H1 (cell line): ENCODE measurements around the gene STK32C. TPM values are rescaled to one million over a fixed set of nuclear protein-coding genes. Genes with fewer than 3 reads are reported as not detected.

Experiments used
- ASH2L ChIP-seq: fragments of 200-600, 300-600 bp; sonication (generic); IDR thresholded peaks from one replicate; pipeline ENCODE4 v1.7.1; 2017; ENCODE audit warnings: low read length
- BACH1 ChIP-seq: IDR thresholded peaks from 2 replicates; pipeline ENCODE4 v1.6.1; 2012; ENCODE audit warnings: low read length, improper control_type of control experiment
- CREB1 ChIP-seq: IDR thresholded peaks from 2 replicates; pipeline ENCODE4 v1.6.1; 2012; ENCODE audit warnings: inconsistent platforms
- HDAC6 ChIP-seq: IDR thresholded peaks from one replicate; pipeline ENCODE4 v1.7.1; 2012; ENCODE audit warnings: low read depth, mild to moderate bottlenecking, inconsistent platforms, low read length, moderate library complexity
- RAD21 ChIP-seq, 2 experiments: IDR thresholded peaks in 1 of 2; conservative IDR thresholded peaks in 1 of 2; 2 replicates each; pipeline ENCODE4 v1.6.1; 2011; ENCODE audit warnings: low read depth in 2 of 2, low read length in 2 of 2, improper control_type of control experiment in 1 of 2, inconsistent platforms in 1 of 2, mild to moderate bottlenecking in 1 of 2, moderate library complexity in 1 of 2
- SRF ChIP-seq: IDR thresholded peaks from 2 replicates; pipeline ENCODE4 v1.6.1; 2011; ENCODE audit warnings: mild to moderate bottlenecking, low read depth, low read length, moderate library complexity
- polyA plus RNA-seq, 7 experiments: library from polyadenylated mRNA; depleted of rRNA in 3 of 7; stranded (reverse) in 5 of 7; unstranded in 2 of 7; fragments of >200 nt in 5 of 7; fragments of 200-250 nt in 2 of 7; gene quantifications; 1 replicate in 5 of 7; 2 replicates in 1 of 7; 4 replicates in 1 of 7; pipeline versions ENCODE4 v1.2.1 to v1.2.3, GENCODE V29; 2011 to 2013; ENCODE audit warnings: missing spikeins in 2 of 7, mixed read lengths in 2 of 7
- total RNA-seq: library from RNA; stranded (reverse); fragmentation: NEBNext Ultra II Directional; extraction: Animal tissue kit (Norgen Biotek cat#: 25700); gene quantifications from 2 replicates; pipeline ENCODE4 v1.2.1, GENCODE V29; 2021
- TF ChIP-seq, protein P1 (sequence below): IDR thresholded peaks from 2 replicates; pipeline ENCODE4 v1.6.1; 2012; ENCODE audit warnings: inconsistent platforms

The STK32C gene
- total and polyA plus RNA-seq, 2 of the 8 experiments (the other 6 are each of a cell fraction or from before 2014, with no cell fraction given), result 10.6 to 15.6 TPM

DNA sequence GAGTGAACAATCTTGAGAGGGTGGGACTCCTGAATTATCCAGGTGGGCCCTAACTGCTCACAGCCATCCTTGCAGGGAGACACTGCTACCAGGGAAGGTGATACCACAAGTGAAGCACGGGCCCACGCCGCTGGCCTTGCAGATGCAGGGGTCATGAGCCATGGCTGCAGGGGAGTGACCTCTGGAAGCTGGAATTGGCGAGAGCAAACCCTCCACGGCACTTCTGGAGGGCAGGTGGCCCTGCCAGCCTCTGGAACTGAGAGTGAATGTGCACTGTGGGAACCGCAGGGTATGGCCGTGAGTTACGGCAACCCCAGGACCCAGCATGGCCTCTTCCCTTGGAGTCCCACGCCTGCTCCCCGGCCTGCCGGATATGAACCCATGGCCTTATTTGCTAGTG is 37.5 kb downstream of the STK32C start (continued):
- TF ChIP-seq, protein P1, sequence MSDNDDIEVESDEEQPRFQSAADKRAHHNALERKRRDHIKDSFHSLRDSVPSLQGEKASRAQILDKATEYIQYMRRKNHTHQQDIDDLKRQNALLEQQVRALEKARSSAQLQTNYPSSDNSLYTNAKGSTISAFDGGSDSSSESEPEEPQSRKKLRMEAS, result no peak
- TF ChIP-seq ASH2L (no peak), CREB1 (no peak), RAD21 (IDR thresholded peaks at IDR 0.05 in 1 of 2, conservative IDR thresholded peaks at IDR 0.05 in 1 of 2; ENCODE audit: low read depth in 2 of 2, low read length in 2 of 2) (no peak), HDAC6 (no peak), BACH1 (no peak), SRF (no peak)
